ENCODE measurements around the gene REV3L.
"Not testable (repeated sequence)": the region's sequence is repeated elsewhere in the genome, so short reads cannot be mapped to it uniquely, and the experiment has no call there.

The REV3L gene, protein sequence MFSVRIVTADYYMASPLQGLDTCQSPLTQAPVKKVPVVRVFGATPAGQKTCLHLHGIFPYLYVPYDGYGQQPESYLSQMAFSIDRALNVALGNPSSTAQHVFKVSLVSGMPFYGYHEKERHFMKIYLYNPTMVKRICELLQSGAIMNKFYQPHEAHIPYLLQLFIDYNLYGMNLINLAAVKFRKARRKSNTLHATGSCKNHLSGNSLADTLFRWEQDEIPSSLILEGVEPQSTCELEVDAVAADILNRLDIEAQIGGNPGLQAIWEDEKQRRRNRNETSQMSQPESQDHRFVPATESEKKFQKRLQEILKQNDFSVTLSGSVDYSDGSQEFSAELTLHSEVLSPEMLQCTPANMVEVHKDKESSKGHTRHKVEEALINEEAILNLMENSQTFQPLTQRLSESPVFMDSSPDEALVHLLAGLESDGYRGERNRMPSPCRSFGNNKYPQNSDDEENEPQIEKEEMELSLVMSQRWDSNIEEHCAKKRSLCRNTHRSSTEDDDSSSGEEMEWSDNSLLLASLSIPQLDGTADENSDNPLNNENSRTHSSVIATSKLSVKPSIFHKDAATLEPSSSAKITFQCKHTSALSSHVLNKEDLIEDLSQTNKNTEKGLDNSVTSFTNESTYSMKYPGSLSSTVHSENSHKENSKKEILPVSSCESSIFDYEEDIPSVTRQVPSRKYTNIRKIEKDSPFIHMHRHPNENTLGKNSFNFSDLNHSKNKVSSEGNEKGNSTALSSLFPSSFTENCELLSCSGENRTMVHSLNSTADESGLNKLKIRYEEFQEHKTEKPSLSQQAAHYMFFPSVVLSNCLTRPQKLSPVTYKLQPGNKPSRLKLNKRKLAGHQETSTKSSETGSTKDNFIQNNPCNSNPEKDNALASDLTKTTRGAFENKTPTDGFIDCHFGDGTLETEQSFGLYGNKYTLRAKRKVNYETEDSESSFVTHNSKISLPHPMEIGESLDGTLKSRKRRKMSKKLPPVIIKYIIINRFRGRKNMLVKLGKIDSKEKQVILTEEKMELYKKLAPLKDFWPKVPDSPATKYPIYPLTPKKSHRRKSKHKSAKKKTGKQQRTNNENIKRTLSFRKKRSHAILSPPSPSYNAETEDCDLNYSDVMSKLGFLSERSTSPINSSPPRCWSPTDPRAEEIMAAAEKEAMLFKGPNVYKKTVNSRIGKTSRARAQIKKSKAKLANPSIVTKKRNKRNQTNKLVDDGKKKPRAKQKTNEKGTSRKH (N-terminal part only)

DNA sequence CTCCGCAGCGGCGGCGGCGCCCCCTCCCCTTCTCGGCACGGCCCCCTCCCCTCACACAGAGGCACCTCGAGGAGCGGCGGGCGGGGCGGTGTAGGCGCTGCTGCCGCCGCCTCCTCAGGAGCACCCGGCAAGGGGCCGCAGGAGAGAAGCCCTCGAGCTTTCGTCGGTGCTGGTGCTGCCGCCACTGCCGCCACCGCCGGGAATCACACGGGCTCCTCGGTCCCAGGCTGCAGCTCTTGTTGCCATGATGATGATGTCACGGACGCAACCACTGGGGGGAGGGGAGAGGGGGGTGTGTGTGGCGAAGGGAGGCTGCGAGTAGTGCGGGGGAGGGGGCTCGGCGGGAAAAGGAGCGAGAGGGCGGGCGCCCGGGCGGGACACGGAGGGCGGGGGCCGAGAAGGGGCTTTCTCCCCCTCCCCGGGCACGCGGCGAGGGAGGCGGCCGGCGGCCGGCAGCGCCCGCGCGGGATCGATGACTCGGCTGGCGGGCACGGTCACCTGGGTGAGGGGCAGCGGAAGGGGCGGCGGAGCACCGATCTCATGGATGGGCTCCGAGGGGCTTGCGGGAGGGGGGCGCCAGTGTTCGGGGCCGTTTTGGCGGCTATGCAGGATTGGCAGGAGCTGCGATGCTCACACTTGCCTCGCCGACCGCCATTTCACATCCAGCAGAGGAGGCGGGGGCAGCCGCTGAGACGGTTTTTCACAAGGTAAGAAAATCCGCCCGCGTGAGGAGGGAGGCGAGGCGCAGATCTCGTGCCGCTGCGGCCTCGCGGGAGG lies at the start of gene REV3L:
Gene REV3L, minus strand, starts transcription at position 260 of the 777 bp plus-strand sequence. CDS start 330 bp downstream, outside the sequence.
- DNase-seq: peak; percentile 87

DNA sequence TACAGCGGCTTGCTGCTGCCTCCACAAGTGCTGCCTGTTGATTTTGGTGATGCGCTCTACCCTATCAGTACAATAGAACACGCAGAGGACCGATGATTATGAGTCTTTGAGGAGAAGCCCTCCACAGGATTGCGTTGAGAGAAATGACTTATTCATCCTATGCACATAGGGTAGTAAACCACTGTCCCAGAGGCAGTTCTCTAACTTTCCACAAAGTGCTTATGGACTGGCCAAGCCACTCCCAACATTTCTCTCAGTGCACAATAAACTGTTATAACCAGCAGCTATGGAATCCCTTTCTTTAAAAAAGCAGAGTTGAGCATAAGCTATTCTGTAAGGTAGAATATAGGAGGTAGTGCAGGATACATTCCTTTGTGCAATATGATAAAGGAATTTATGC lies 48.2 kb upstream of the REV3L start:
- DNase-seq: no peak

DNA sequence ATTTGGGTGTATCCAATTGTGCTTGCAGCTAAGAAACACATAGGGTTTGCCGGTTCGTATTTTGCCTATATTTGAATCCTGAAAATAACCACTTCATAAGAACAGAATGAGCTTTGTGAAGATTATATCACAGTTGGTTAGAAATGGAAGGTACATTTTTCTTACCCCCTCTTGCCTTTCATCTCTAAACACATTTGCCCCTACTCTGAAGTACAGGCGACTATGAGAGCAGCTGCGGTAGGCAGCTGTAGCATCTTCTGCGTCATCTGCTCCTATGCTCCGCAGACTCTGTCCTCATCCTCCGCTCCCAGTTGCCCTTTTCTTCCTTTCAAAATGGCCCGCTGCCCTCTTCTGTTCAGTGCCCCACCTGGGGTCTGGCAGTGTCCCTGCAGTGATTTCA lies 47.6 kb upstream of the REV3L start:
- no peak for DNase-seq

GRCh38 chr6:111530218-111530617 lies 47.2 kb upstream of the REV3L start:
- DNase-seq: no peak

GRCh38 chr6:111527367-111527766 lies 44.3 kb upstream of the REV3L start:
- DNase-seq: no peak

DNA sequence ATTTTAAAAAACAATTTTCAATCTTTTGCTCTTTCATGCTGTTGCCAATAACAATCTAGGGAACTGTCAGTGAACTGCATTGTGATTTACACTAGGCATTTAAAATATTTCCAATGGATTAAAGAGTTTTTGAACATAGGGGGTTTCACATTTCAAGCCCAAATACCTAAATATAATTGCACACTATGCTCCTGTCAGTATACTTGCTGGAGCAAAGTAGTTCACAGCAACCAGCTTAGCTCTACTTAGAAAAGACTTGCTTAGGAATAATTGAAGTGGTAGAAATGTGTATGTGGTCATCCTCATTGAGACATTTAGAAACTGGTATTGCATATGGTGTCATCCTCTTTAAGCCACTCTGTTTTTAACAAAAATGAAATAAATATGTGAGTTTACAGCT lies 41.7 kb upstream of the REV3L start:
- DNase-seq: no peak

GRCh38 chr6:111524252-111524651 lies 41.2 kb upstream of the REV3L start:
- DNase-seq: no peak

DNA sequence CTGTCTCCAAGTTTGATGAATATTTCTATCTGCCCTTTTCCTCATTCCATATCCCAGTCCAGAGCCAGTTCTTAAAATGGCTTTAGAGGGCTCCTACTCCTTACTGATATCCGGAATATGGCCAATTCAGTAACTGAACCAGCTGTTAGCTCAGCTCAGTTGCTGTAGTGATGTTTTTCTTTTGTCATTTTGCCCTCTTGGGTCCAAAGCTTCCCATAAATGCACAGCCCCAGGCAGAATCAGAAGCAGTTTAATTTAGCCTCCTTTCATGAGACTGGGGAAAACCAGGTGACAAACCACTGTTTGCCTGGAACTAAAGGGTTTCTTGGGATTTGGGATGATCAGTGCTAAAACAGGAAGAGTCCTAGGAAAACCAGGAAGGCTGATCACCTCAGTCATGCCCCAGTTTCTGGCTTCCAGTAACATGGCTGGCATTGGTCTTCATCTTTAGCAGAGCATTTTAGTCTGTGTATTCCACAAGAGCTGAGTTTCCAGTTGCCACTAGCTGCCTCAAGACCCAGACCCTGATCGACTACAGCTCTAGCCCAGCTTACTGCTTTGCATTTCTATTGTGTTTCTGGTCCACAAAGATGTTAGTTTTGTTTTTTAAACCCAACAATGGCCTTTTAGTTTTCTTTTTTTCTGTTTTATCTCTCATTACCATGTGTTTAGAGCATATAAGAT lies 40.6 kb upstream of the REV3L start:
- no peak for DNase-seq

GRCh38 chr6:111522393-111523020 lies 39.5 kb upstream of the REV3L start:
- DNase-seq: no peak

- no peak for DNase-seq
These were observed 38.7 kb upstream of the REV3L start for GRCh38 chr6:111521497-111522270.

GRCh38 chr6:111520524-111520923 lies 37.5 kb upstream of the REV3L start:
- no peak for DNase-seq

DNA sequence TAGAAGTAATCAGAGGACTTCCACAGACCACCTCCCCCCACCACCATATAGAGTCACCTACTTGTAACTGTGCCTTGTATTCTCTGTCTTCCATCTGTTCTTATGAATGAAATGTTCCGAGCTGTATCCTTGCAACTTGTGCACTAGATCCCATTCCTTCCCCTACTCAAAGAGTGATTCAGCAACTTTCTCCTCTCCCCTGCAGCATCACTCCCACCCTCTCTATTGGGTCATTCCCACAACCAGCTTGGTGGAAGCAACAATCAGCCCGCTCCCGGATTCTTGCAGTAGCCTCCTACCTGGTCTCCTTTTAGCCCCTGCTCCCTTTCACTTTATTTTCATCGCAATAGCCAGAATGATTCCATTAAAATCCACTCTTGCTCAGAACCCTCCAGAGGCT lies 34.9 kb upstream of the REV3L start:
- no peak for DNase-seq

DNA sequence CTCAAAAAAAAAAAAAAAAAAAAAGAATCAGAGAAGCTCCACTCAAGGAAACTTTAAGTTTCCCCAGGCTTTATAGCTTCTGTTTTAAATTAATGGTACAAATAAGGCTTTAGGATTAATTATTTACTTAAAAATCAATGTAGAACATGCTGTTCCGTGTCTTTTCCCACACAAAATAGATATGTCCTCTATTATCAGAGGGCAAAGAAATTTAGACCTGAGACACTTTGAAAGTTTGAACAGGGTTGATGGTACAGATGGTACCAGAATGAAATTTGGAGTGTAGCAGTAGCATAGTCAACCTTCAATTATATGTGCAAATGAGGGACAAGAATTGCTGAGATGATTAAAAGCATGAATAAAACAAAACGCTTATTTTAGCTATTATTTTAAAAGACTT lies 32.2 kb upstream of the REV3L start:
- no peak for DNase-seq

GRCh38 chr6:111514531-111514930 lies 31.5 kb upstream of the REV3L start:
- not testable (repeated sequence) for DNase-seq

- not testable (repeated sequence) for DNase-seq
These were observed 24.2 kb upstream of the REV3L start for GRCh38 chr6:111507219-111507618.

- not testable (repeated sequence) for DNase-seq
These were observed 22.5 kb upstream of the REV3L start for GRCh38 chr6:111505498-111505897.

DNA sequence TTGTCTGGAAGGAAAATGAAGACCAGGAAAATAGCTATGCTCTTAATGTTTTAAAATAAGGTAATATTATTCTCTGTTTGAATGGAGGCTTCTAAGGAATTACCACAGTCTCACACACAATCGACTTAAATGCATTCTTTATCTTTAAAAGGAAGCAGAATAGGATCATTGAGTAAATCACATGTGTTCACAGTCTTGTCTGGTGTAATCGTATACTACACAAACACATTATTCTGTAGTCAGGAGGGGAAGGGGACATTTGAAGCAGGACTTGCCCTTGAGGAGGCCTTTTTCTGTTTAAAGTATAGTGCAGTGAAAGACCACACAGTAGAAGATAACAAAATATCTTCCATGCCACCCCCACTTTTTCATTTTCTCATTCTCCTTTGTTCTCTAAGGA lies 20.6 kb upstream of the REV3L start:
- no peak for DNase-seq

DNA sequence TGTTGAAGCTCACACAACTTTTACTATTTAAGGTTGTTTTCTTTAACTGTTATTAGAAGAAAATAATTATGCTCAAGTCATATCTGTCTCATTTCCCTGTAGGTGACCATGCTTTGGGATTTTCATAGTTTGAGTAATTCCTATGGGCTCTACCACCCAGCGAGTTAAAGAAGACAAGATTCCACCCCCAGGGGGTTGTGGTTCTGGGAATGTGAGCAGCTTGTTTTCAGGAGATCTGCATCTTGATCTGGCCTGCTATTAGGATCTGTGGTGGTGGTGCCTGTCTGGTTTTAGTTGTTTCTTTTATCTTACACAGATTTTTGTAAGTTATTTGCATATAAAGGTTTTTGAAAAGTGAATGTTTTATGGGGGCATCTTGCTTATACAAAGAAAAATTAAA lies 20.2 kb upstream of the REV3L start:
- no peak for DNase-seq

GRCh38 chr6:111502154-111502553 lies 19.1 kb upstream of the REV3L start:
- no peak for DNase-seq

DNA sequence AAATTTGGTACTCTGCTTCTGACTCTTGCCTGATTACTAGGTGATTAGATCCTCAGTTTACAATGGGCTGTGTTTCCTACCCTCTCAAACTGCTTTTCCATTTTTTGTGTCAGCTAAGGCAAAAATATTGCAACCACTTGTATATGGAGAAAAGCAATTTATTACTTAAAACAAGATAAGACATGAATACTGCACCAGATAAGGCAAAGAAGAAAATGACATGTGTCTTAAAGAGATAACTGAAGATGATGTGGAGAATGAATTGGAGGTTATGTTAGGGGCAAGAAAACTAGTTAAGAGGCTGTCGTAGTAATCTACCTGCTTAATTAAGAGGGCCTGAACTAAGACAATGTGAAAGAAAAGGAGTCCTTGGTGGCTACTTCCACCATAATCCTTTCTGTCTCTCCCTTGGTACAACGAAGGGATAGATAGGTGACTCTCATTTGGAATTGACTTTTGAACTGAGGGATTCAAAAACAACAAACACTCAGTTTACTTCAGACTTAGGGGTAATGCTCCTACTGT lies 16.3 kb upstream of the REV3L start:
- no peak for DNase-seq
